ENCODE data around the gene CFD. TPM values are rescaled to one million over a fixed set of nuclear protein-coding genes. Genes with fewer than 3 reads are reported as not detected.
"Not testable (repeated sequence)": the region's sequence is repeated elsewhere in the genome, so short reads cannot be mapped to it uniquely, and the experiment has no call there.

Gene CFD
- total and polyA plus RNA-seq, 9 donors = 3.8 to 335 (median 39.2) TPM

DNA sequence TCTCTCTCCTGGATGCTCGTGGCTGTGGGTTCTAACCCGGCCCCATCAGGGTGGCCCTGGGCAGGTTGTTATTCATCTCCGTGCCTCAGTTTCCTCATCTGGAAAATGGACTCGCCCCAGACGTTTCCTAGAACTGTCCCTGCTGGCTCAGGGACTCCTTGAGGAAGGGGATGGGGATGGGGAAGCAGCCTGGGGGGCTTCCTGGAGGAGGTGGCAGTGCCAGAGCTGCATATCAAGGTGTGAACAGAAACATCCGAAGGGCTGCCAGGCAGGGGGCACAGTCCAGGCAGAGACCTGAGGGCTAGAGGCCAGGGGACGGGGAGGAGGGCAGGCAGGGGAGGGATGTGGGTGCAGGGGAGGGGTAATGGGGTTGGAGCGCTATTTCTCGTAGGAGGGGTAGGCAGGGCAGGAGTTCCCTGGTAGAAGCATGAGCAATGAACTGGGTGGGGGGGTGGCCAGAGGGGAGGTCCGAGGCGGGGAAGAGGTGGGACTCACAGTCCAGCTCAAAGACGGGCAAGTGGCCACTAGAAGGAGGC is 11.0 kb upstream of the CFD start:
- peak in 1 of 5 donors; percentile 28 for DNase-seq
- 40 to 45% (median 43%) methylated on average over 12 of the region's 12 CpGs for WGBS, 3 donors
- Histone ChIP-seq H3K4me1 (ENCODE audit: insufficient read depth) (peaks cover 11% of the 10 kb centered on the region), H3K27me3 (peaks cover 9% of the 10 kb centered on the region), H3K36me3 (no peaks in the 10 kb centered on the region), H3K27ac (no peak overlapping the region), H3K9me3 (no peaks in the 10 kb centered on the region), H3K4me3 (no peak overlapping the region)
- TF ChIP-seq POLR2A (IDR thresholded peaks at IDR 0.05) (no peak), EP300 (IDR thresholded peaks at IDR 0.05) (no peak)
- TF ChIP-seq, protein P1, sequence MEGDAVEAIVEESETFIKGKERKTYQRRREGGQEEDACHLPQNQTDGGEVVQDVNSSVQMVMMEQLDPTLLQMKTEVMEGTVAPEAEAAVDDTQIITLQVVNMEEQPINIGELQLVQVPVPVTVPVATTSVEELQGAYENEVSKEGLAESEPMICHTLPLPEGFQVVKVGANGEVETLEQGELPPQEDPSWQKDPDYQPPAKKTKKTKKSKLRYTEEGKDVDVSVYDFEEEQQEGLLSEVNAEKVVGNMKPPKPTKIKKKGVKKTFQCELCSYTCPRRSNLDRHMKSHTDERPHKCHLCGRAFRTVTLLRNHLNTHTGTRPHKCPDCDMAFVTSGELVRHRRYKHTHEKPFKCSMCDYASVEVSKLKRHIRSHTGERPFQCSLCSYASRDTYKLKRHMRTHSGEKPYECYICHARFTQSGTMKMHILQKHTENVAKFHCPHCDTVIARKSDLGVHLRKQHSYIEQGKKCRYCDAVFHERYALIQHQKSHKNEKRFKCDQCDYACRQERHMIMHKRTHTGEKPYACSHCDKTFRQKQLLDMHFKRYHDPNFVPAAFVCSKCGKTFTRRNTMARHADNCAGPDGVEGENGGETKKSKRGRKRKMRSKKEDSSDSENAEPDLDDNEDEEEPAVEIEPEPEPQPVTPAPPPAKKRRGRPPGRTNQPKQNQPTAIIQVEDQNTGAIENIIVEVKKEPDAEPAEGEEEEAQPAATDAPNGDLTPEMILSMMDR (IDR thresholded peaks at IDR 0.05) = no peak
- intact Hi-C loops (cut with DNase I) = loop anchor here in 1 of 4 donors (10.0 kb wide), 1 partner anchor 94 kb away; the partner anchor contains the start of gene MISP

DNA sequence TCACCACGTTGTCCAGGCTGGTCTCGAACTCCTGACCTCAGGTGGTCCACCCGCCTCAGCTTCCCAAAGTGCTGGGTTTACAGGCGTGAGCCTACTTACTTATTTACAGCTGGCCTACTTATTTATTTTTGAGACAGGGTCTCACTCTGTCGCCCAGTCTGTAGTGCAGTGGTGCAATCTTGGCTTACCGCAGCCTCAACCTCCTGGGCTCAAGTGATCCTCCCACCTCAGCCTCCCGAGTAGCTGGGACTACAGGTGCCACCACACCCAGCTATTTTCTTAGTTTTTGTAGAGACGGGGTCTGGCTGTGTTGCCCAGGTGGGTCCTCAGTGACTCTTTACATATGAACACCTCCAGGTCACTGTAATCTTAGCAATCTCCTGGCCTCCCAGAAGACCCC is 10.3 kb upstream of the CFD start:
- not testable (repeated sequence) for H3K9me3 ChIP-seq; H3K4me1 ChIP-seq (ENCODE audit: insufficient read depth); H3K4me3 ChIP-seq; H3K27me3 ChIP-seq; H3K27ac ChIP-seq; DNase-seq; H3K36me3 ChIP-seq
- intact Hi-C loops (cut with DNase I) = loop anchor here in 1 of 4 donors (10.0 kb wide), 1 partner anchor 94 kb away; the partner anchor contains the start of gene MISP
- 80 to 87% (median 81%) methylated on average over 8 of the region's 8 CpGs for WGBS, 3 donors

DNA sequence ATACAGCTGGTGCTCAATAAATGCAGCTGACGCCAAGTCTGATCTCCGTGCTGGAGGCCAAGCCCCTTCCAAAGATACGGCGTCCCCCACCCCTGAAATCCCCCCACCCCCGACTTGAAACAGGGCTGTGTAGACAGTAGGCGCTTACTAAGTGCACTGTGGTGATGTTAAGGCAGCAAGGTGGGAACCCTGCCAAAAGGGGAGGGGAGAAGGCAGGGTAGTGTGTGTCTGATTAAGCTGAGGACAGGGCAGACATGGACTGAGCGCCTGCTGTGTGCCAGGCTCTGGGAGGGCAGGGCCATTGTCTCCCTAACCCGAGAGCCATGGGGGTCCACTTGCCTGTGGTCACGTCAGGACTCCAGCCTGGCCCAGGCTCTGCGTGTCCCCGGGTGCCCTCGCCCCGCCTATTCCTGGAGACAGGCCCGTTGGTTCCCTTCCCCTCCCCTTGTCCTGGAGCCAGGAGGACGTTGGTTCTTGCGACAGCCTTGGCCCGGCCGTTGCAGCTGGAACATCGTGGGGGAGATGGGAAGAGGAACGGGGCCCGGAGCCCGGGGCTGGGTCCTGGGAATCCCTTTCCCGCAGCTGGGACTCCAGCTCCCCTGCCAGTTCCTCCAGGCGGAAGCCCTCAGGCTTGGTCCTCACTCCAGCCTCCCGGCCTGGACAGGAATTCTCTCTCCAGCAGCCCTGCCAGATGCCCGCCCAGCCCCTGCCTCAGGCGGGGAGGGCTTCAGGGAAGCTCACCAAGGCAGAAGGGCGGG is 9.1 kb upstream of the CFD start:
- WGBS, 3 donors = 11 to 15% (median 14%) methylated on average over 27 to 28 of the region's 28 CpGs
- intact Hi-C loops (cut with DNase I) = loop anchor here in 2 of 4 donors (10.0 kb wide), 1 partner anchor 134 kb away; the partner anchor contains the start of gene WDR18 (in 2 of the 2)
- peak overlapping the region; percentile 57 to 83 for H3K27ac ChIP-seq

DNA sequence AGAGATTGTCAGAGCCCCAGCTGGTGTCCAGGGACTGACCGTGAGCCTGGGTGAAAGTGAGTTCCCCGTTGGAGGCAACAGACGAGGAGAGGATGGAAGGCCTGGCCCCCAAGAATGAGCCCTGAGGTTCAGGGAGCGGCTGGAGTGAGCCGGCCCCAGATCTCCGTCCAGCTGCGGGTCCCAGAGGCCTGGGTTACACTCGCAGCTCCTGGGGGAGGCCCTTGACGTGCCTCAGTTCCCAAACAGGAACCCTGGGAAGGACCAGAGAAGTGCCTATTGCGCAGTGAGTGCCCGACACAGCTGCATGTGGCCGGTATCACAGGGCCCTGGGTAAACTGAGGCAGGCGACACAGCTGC is 8.5 kb upstream of the CFD start:
- DNase-seq = no peak
- H3K36me3 ChIP-seq = no peaks in the 10 kb centered on the region
- H3K27me3 ChIP-seq = peaks cover 5% of the 10 kb centered on the region
- no peaks in the 10 kb centered on the region for H3K9me3 ChIP-seq
- H3K4me1 ChIP-seq (ENCODE audit: insufficient read depth) = peaks cover 5% of the 10 kb centered on the region
- WGBS, 3 donors = 22 to 35% (median 24%) methylated on average over 12 to 13 of the region's 13 CpGs
- H3K27ac ChIP-seq = peak overlapping the region; percentile 57 to 83
- TF ChIP-seq POLR2A (IDR thresholded peaks at IDR 0.05) (no peak), EP300 (IDR thresholded peaks at IDR 0.05) (no peak)
- TF ChIP-seq, protein P1 (IDR thresholded peaks at IDR 0.05) = no peak
- intact Hi-C loops (cut with DNase I) = loop anchor here in 2 of 4 donors (10.0 kb wide), 1 partner anchor 134 kb away; the partner anchor contains the start of gene WDR18 (in 2 of the 2)
- H3K4me3 ChIP-seq = no peak overlapping the region

More for the DNA sequence above, 9.1 kb upstream of the CFD start:
- Histone ChIP-seq H3K36me3 (no peaks in the 10 kb centered on the region), H3K27me3 (peaks cover 5% of the 10 kb centered on the region), H3K9me3 (no peaks in the 10 kb centered on the region), H3K4me3 (no peak overlapping the region), H3K4me1 (ENCODE audit: insufficient read depth) (peaks cover 5% of the 10 kb centered on the region)
- TF ChIP-seq, protein P1 (IDR thresholded peaks at IDR 0.05) = no peak
- peak; percentile 88 for TF ChIP-seq EP300 (IDR thresholded peaks at IDR 0.05)
- peak; percentile 91 to 96 (median 93) for DNase-seq

All from ovary (tissue), 9 donors.